SK-N-DZ (cell line): ENCODE data around the gene STK16.
"Not testable (repeated sequence)": the region's sequence is repeated elsewhere in the genome, so short reads cannot be mapped to it uniquely, and the experiment has no call there.

Experiments
- DNase-seq: peaks from one replicate; pipeline ENCODE4 v3.0.0-alpha.2; 2015; ENCODE audit warnings: low spot score

STK16 gene

GRCh38 chr2:219243291-219243761, 2.0 kb upstream of the STK16 start:
- no peak for DNase-seq

- DNase-seq = no peak
Observed at GRCh38 chr2:219244789-219245147, 511 bp upstream of the STK16 start.

GRCh38 chr2:219245899-219246230, 586 bp downstream of the STK16 start:
- no peak for DNase-seq

- no peak for DNase-seq
Observed at GRCh38 chr2:219246559-219246958, 1.3 kb downstream of the STK16 start.

GRCh38 chr2:219247678-219248642, 2.7 kb downstream of the STK16 start:
- DNase-seq = no peak

- no peak for DNase-seq
Observed at GRCh38 chr2:219248845-219249202, 3.5 kb downstream of the STK16 start.

- no peak for DNase-seq
Observed at GRCh38 chr2:219249203-219249980, 4.1 kb downstream of the STK16 start.

- no peak for DNase-seq
Observed at GRCh38 chr2:219250049-219250781, 4.9 kb downstream of the STK16 start.

- no peak for DNase-seq
Observed at GRCh38 chr2:219251656-219252055, 6.4 kb downstream of the STK16 start.

- DNase-seq = no peak
Observed at GRCh38 chr2:219252084-219252483, 6.8 kb downstream of the STK16 start.

- DNase-seq = no peak
Observed at GRCh38 chr2:219252570-219252899, 7.3 kb downstream of the STK16 start.

- no peak for DNase-seq
Observed at GRCh38 chr2:219252900-219253752, 7.8 kb downstream of the STK16 start, which contains the start of gene TUBA4B. TSS of gene TUBA4B (plus strand) at chr2:219253243. CDS start at chr2:219253408, 165 bp downstream.

GRCh38 chr2:219253753-219254589, 8.7 kb downstream of the STK16 start, which contains the start of gene TUBA4A:
TSS of gene TUBA4A (minus strand) at chr2:219253918. CDS start at chr2:219253858, 60 bp downstream.
- DNase-seq = peak; percentile 63

GRCh38 chr2:219254590-219255201, 9.4 kb downstream of the STK16 start:
- no peak for DNase-seq

- DNase-seq = not testable (repeated sequence)
Observed at GRCh38 chr2:219258942-219259341, 13.7 kb downstream of the STK16 start.

- no peak for DNase-seq
Observed at GRCh38 chr2:219261024-219261855, 16.0 kb downstream of the STK16 start.

GRCh38 chr2:219266232-219266631, 21.0 kb downstream of the STK16 start:
- DNase-seq = no peak

- DNase-seq = no peak
Observed at GRCh38 chr2:219266886-219267285, 21.6 kb downstream of the STK16 start.

- DNase-seq = no peak
Observed at GRCh38 chr2:219268294-219268693, 23.0 kb downstream of the STK16 start.
